HG02870 (cell line): ENCODE measurements around the gene LRRC9.

ENCODE experiments used
- ATAC-seq: cut with Tn5 transposase; IDR thresholded peaks from one replicate; pipeline ENCODE4 v1.9.1; 2021; ENCODE audit warnings: mild to moderate bottlenecking, moderate library complexity; ENCODE audit not compliant: unreplicated experiment

The LRRC9 gene

GRCh38 chr14:60106339-60106738, 186.4 kb downstream of the LRRC9 start:
- no peak for ATAC-seq

GRCh38 chr14:60107477-60107876, 187.5 kb downstream of the LRRC9 start:
- ATAC-seq, result no peak

GRCh38 chr14:60111732-60112131, 191.8 kb downstream of the LRRC9 start:
- ATAC-seq, result no peak
